ENCODE results near the gene ESRRA.

DNA sequence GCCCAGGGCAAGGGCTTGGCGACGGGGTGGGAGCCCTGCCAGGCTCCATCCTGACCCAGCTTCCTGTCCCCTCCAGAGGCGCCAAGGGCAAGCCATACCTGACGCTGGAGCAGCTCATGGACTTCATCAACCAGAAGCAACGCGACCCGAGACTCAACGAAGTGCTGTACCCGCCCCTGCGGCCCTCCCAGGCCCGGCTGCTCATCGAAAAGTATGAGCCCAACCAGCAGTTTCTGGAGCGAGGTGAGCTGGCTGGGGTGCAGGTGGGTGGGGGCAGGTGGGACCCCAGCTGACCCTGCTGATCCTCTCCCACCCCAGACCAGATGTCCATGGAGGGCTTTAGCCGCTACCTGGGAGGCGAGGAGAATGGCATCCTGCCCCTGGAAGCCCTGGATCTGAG is 49.0 kb upstream of the ESRRA start:
- TF ChIP-seq, protein P1, sequence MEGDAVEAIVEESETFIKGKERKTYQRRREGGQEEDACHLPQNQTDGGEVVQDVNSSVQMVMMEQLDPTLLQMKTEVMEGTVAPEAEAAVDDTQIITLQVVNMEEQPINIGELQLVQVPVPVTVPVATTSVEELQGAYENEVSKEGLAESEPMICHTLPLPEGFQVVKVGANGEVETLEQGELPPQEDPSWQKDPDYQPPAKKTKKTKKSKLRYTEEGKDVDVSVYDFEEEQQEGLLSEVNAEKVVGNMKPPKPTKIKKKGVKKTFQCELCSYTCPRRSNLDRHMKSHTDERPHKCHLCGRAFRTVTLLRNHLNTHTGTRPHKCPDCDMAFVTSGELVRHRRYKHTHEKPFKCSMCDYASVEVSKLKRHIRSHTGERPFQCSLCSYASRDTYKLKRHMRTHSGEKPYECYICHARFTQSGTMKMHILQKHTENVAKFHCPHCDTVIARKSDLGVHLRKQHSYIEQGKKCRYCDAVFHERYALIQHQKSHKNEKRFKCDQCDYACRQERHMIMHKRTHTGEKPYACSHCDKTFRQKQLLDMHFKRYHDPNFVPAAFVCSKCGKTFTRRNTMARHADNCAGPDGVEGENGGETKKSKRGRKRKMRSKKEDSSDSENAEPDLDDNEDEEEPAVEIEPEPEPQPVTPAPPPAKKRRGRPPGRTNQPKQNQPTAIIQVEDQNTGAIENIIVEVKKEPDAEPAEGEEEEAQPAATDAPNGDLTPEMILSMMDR (IDR thresholded peaks at IDR 0.05): no peak
- no peak for TF ChIP-seq POLR2A (IDR thresholded peaks at IDR 0.05)
